HepG2 (cell line): ENCODE data around the gene TMEM106B. TPM values are rescaled to one million over a fixed set of nuclear protein-coding genes. Genes with fewer than 3 reads are reported as not detected.

Source experiments
- BCLAF1 ChIP-seq: fragments of 450-650 bp; IDR thresholded peaks from 2 replicates; pipeline ENCODE4 v1.6.1; 2017; ENCODE audit warnings: mild to moderate bottlenecking
- CCAR2 ChIP-seq: fragments of 200-400 bp; formaldehyde crosslinking; optimal IDR thresholded peaks from 2 replicates; pipeline ENCODE3; 2018; ENCODE audit warnings: low read depth, mild to moderate bottlenecking, low read length, moderate library complexity
- EHMT2 ChIP-seq: fragments of 200-600 bp; sonication (generic); IDR thresholded peaks from 2 replicates; pipeline ENCODE4 v1.7.0; 2017; ENCODE audit warnings: antibody characterized with exemption, low read depth, low read length, borderline replicate concordance
- ETV5 ChIP-seq: IDR thresholded peaks from 2 replicates; pipeline ENCODE4 v1.6.1; 2018; ENCODE audit warnings: missing biosample characterization, missing genetic modification reagents, inconsistent platforms, borderline replicate concordance
- FOXJ3 ChIP-seq: sonication (generic); formaldehyde crosslinking; IDR thresholded peaks from 2 replicates; pipeline ENCODE4 v1.4.0; 2020; ENCODE audit warnings: missing genetic modification reagents, mild to moderate bottlenecking, borderline replicate concordance
- MAFF ChIP-seq: IDR thresholded peaks from 2 replicates; pipeline ENCODE4 v1.6.1; 2011; ENCODE audit warnings: low read depth, low read length, improper control_type of control experiment
- ZNF430 ChIP-seq: sonication (generic); formaldehyde crosslinking; IDR thresholded peaks from 2 replicates; pipeline ENCODE4 v1.9.0; 2021; ENCODE audit warnings: mild to moderate bottlenecking, missing genetic modification reagents
- ZNF761 ChIP-seq: sonication (generic); formaldehyde crosslinking; conservative IDR thresholded peaks from 2 replicates; pipeline ENCODE4 v1.4.0; 2020; ENCODE audit warnings: mild to moderate bottlenecking, missing genetic modification reagents
- polyA plus RNA-seq, 8 experiments: library from polyadenylated mRNA; depleted of rRNA in 3 of 8; stranded (reverse) in 7 of 8; unstranded in 1 of 8; fragments of >200 nt; fragmentation: Illumina TruSeq in 4 of 8; extraction: Trizol in 4 of 8; gene quantifications; 2 replicates each; pipeline versions ENCODE4 v1.2.1 to v1.2.3, GENCODE V29; 2011 to 2016; ENCODE audit warnings: low read depth in 4 of 8, missing spikeins in 1 of 8, mixed read lengths in 1 of 8; ENCODE audit not compliant: insufficient read depth in 1 of 8
- total RNA-seq, 5 experiments: library from RNA; depleted of rRNA; stranded (reverse); fragments of >200 nt; fragmentation: Illumina TruSeq; extraction: Trizol; gene quantifications; 2 replicates each; pipeline ENCODE4 v1.2.3, GENCODE V29; 2016; ENCODE audit warnings: low read depth in 1 of 5
- TF ChIP-seq, protein P1 (sequence below): sonication (generic); formaldehyde crosslinking; IDR thresholded peaks from 2 replicates; pipeline ENCODE4 v1.4.0; 2020; ENCODE audit warnings: missing genetic modification reagents
- TF ChIP-seq, protein P2 (sequence below), 2 experiments: sonication (generic) in 1 of 2; formaldehyde crosslinking in 1 of 2; IDR thresholded peaks; 2 replicates each; pipeline versions ENCODE4 v1.5.1 to v1.6.1; 2011 to 2020; ENCODE audit warnings: borderline replicate concordance in 1 of 2, low read depth in 1 of 2, low read length in 1 of 2, mild to moderate bottlenecking in 1 of 2, missing genetic modification reagents in 1 of 2, moderate library complexity in 1 of 2
- TF ChIP-seq, protein P3 (sequence below): sonication (generic); formaldehyde crosslinking; IDR thresholded peaks from 2 replicates; pipeline ENCODE4 v1.8.0; 2023; ENCODE audit warnings: mild to moderate bottlenecking, missing genetic modification reagents
- TF ChIP-seq, protein P4 (sequence below): sonication (generic); formaldehyde crosslinking; IDR thresholded peaks from 2 replicates; pipeline ENCODE4 v1.4.0; 2020; ENCODE audit warnings: missing genetic modification reagents, borderline replicate concordance
- TF ChIP-seq, protein P5 (sequence below): sonication (generic); formaldehyde crosslinking; IDR thresholded peaks from 2 replicates; pipeline ENCODE4 v1.8.0; 2022; ENCODE audit warnings: mild to moderate bottlenecking, missing genetic modification reagents, moderate library complexity

The TMEM106B gene
- total and polyA plus RNA-seq, 2 of the 13 experiments (the other 11 are each of a cell fraction or from before 2014, with no cell fraction given), result 16.8 to 25.1 TPM

DNA sequence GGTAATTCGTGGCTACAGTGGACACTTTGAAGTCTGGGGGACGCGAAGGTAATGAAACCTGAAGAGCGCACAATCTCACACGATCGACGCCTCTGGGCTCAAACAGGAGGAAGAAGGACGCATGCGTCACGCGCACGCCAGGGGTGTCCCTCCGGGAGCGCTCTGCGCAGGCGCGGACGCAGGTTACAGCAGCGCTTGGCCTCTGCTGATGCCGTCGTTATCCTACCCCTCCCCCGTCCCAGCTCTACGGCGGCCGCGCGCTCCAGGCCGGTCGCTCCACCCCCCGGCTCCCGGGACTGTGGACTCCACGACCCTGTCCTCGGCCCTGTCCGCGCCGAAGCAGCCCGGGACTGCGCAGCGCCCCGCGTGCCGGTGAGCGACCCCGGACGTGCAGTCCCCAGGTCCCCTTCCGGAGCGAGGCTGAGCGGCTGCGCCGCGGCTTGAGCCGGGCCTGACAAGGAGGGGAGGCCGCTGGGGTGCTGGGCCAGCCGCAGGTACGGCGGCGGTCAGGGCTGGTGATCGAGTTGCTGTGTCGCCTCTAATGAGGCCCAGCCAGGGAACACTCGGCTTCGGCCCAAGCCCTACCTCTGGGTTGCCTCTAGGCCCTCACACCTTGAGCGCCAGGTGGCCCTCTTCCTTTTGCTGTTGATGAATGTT is at the start of gene TMEM106B (continued):
- TF ChIP-seq, protein P1, sequence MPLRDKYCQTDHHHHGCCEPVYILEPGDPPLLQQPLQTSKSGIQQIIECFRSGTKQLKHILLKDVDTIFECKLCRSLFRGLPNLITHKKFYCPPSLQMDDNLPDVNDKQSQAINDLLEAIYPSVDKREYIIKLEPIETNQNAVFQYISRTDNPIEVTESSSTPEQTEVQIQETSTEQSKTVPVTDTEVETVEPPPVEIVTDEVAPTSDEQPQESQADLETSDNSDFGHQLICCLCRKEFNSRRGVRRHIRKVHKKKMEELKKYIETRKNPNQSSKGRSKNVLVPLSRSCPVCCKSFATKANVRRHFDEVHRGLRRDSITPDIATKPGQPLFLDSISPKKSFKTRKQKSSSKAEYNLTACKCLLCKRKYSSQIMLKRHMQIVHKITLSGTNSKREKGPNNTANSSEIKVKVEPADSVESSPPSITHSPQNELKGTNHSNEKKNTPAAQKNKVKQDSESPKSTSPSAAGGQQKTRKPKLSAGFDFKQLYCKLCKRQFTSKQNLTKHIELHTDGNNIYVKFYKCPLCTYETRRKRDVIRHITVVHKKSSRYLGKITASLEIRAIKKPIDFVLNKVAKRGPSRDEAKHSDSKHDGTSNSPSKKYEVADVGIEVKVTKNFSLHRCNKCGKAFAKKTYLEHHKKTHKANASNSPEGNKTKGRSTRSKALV, result peak; percentile 96
- TF ChIP-seq ETV5 (CRISPR knock-in tag) (peak; percentile 81), BCLAF1 (no peak), MAFF (no peak), FOXJ3 (CRISPR knock-in tag) (peak; percentile 35; the same call in 1 of the 2 replicates), ZNF761 (CRISPR knock-in tag) (peak; percentile 97), ZNF430 (CRISPR knock-in tag) (peak; percentile 100), EHMT2 (no peak), CCAR2 (no peak)
- TF ChIP-seq, protein P2, sequence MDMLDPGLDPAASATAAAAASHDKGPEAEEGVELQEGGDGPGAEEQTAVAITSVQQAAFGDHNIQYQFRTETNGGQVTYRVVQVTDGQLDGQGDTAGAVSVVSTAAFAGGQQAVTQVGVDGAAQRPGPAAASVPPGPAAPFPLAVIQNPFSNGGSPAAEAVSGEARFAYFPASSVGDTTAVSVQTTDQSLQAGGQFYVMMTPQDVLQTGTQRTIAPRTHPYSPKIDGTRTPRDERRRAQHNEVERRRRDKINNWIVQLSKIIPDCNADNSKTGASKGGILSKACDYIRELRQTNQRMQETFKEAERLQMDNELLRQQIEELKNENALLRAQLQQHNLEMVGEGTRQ (IDR thresholded peaks at IDR 0.05; ENCODE audit: low read depth, low read length), result no peak
- TF ChIP-seq, protein P2 (CRISPR knock-in tag; IDR thresholded peaks at IDR 0.05; ENCODE audit: borderline replicate concordance), result no peak
- TF ChIP-seq, protein P3, sequence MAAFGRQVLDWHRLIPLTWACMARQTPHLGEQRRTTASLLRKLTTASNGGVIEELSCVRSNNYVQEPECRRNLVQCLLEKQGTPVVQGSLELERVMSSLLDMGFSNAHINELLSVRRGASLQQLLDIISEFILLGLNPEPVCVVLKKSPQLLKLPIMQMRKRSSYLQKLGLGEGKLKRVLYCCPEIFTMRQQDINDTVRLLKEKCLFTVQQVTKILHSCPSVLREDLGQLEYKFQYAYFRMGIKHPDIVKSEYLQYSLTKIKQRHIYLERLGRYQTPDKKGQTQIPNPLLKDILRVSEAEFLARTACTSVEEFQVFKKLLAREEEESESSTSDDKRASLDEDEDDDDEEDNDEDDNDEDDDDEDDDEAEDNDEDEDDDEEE (CRISPR knock-in tag), result peak; percentile 97
- TF ChIP-seq, protein P4, sequence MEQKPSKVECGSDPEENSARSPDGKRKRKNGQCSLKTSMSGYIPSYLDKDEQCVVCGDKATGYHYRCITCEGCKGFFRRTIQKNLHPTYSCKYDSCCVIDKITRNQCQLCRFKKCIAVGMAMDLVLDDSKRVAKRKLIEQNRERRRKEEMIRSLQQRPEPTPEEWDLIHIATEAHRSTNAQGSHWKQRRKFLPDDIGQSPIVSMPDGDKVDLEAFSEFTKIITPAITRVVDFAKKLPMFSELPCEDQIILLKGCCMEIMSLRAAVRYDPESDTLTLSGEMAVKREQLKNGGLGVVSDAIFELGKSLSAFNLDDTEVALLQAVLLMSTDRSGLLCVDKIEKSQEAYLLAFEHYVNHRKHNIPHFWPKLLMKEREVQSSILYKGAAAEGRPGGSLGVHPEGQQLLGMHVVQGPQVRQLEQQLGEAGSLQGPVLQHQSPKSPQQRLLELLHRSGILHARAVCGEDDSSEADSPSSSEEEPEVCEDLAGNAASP, result peak; percentile 80
- TF ChIP-seq, protein P5, sequence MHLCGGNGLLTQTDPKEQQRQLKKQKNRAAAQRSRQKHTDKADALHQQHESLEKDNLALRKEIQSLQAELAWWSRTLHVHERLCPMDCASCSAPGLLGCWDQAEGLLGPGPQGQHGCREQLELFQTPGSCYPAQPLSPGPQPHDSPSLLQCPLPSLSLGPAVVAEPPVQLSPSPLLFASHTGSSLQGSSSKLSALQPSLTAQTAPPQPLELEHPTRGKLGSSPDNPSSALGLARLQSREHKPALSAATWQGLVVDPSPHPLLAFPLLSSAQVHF (CRISPR knock-in tag), result peak; percentile 98
